Keratinocyte (primary cell): ENCODE data around the gene FAM13C. TPM values are rescaled to one million over a fixed set of nuclear protein-coding genes. Genes with fewer than 3 reads are reported as not detected.

ENCODE experiments used
- DNase-seq: peaks from one replicate; pipeline ENCODE4 v3.0.0-alpha.2; 2011; ENCODE audit warnings: low read depth, missing footprints, low spot score
- FAIRE-seq: peaks from 2 replicates; lab custom pipeline; 2011; peaks lifted over from hg19 to GRCh38; lab: Jason Lieb, UNC
- H2AFZ ChIP-seq: 2 replicates; pipeline ENCODE4 v1.6.0; 2012; ENCODE audit warnings: low read length, control low read depth, inconsistent platforms; ENCODE audit not compliant: control insufficient read depth
- H3K27ac ChIP-seq: 2 replicates; pipeline ENCODE4 v1.5.1; 2011; ENCODE audit warnings: low read length; ENCODE audit not compliant: control insufficient read depth, insufficient read depth
- H3K27me3 ChIP-seq: 3 replicates; pipeline ENCODE4 v1.6.0; 2011; ENCODE audit warnings: low read length; ENCODE audit not compliant: control insufficient read depth, insufficient read depth; ENCODE audit errors: extremely low read depth
- H3K36me3 ChIP-seq, 2 experiments: 2 replicates in 1 of 2; 3 replicates in 1 of 2; pipeline ENCODE4 v1.5.1; 2011; ENCODE audit warnings: low read length in 2 of 2, mild to moderate bottlenecking in 1 of 2; ENCODE audit not compliant: control insufficient read depth in 2 of 2, insufficient read depth in 2 of 2; ENCODE audit errors: extremely low read depth in 1 of 2
- H3K4me1 ChIP-seq: 3 replicates; pipeline ENCODE4 v1.5.1; 2011; ENCODE audit warnings: low read length; ENCODE audit not compliant: control insufficient read depth, insufficient read depth; ENCODE audit errors: extremely low read depth
- H3K4me2 ChIP-seq: 3 replicates; pipeline ENCODE4 v1.6.0; 2011; ENCODE audit warnings: low read depth, low read length; ENCODE audit not compliant: control insufficient read depth, insufficient read depth; ENCODE audit errors: extremely low read depth
- H3K4me3 ChIP-seq, 3 experiments: fragments of 200-600 bp in 1 of 3; sonication (generic) in 1 of 3; 2 replicates in 2 of 3; 3 replicates in 1 of 3; pipeline ENCODE4 v1.5.1; 2011 to 2016; ENCODE audit warnings: low read length in 3 of 3, mild to moderate bottlenecking in 3 of 3, control low read depth in 2 of 3, inconsistent platforms in 1 of 3, low read depth in 1 of 3, mixed read lengths in 1 of 3, mixed run types in 1 of 3, moderate library complexity in 1 of 3; ENCODE audit not compliant: control insufficient read depth in 2 of 3, insufficient read depth in 2 of 3; ENCODE audit errors: extremely low read depth in 1 of 3
- H3K79me2 ChIP-seq: 2 replicates; pipeline ENCODE4 v1.6.0; 2012; ENCODE audit warnings: low read length; ENCODE audit not compliant: control insufficient read depth, insufficient read depth
- H3K9ac ChIP-seq: 3 replicates; pipeline ENCODE4 v1.6.0; 2011; ENCODE audit warnings: low read length; ENCODE audit not compliant: control insufficient read depth, insufficient read depth; ENCODE audit errors: extremely low read depth
- H3K9me1 ChIP-seq: 3 replicates; pipeline ENCODE4 v1.6.0; 2011; ENCODE audit warnings: low read length; ENCODE audit not compliant: control insufficient read depth, insufficient read depth; ENCODE audit errors: extremely low read depth
- H3K9me3 ChIP-seq: 2 replicates; pipeline ENCODE4 v1.5.1; 2012; ENCODE audit warnings: low read depth, low read length; ENCODE audit not compliant: control insufficient read depth
- H4K20me1 ChIP-seq: 3 replicates; pipeline ENCODE4 v1.6.0; 2011; ENCODE audit warnings: low read length; ENCODE audit not compliant: control insufficient read depth, insufficient read depth; ENCODE audit errors: extremely low read depth
- CTCF ChIP-seq, 3 experiments: IDR thresholded peaks in 1 of 3; conservative IDR thresholded peaks in 1 of 3; optimal IDR thresholded peaks in 1 of 3; 2 replicates in 2 of 3; 3 replicates in 1 of 3; pipeline versions ENCODE3 to v1.5.1; 2011; ENCODE audit warnings: low read length in 3 of 3, mild to moderate bottlenecking in 3 of 3, moderate library complexity in 2 of 3, control low read depth in 1 of 3, inconsistent platforms in 1 of 3; ENCODE audit not compliant: insufficient read depth in 2 of 3; ENCODE audit errors: extremely low read depth in 1 of 3
- EZH2 ChIP-seq: IDR thresholded peaks from one replicate; pipeline ENCODE4 v1.6.1; 2012; ENCODE audit warnings: inconsistent platforms, mild to moderate bottlenecking, low read length, moderate library complexity
- dilution Hi-C: fragments of 300-500 bp; cut with MboI; formaldehyde crosslinking; loops from one replicate; pipeline ENCODE4 v1.7.0; 2020; ENCODE audit warnings: low sequenced_read_pairs; ENCODE audit not compliant: extremely low pct_ligation_motif_present
- polyA plus RNA-seq, 5 experiments: library from polyadenylated mRNA; depleted of rRNA in 3 of 5; stranded (reverse) in 3 of 5; stranded (forward) in 1 of 5; unstranded in 1 of 5; fragments of >200 nt; gene quantifications; 1 replicate in 1 of 5; 2 replicates in 3 of 5; 3 replicates in 1 of 5; pipeline versions ENCODE4 v1.2.1 to v1.2.3, GENCODE V29; 2011 to 2012; ENCODE audit warnings: missing spikeins in 2 of 5, low read depth in 1 of 5, low replicate concordance in 1 of 5

FAM13C gene
- polyA plus RNA-seq, 1 donor (not counting 4 experiments of a cell fraction or from before 2014, with no cell fraction given), result 0.58 TPM

- H4K20me1 ChIP-seq, result no peaks in the 10 kb centered on the region
- FAIRE-seq (no peak), DNase-seq (no peak)
- no peaks in the 10 kb centered on the region for H3K36me3 ChIP-seq
- dilution Hi-C loops, result loop anchor here (25.0 kb wide), 1 partner anchor 369 kb away; no protein-coding TSS in a partner anchor
- no peak overlapping the region for H3K9ac ChIP-seq
- H3K27me3 ChIP-seq, result no peaks in the 10 kb centered on the region
- H3K4me1 ChIP-seq, result no peaks in the 10 kb centered on the region
- H3K9me3 ChIP-seq, result no peaks in the 10 kb centered on the region
- no peak overlapping the region for H3K4me2 ChIP-seq
- no peak overlapping the region for H3K4me3 ChIP-seq
- no peak overlapping the region for H2AFZ ChIP-seq
- TF ChIP-seq EZH2, result no peak
- no peak for TF ChIP-seq CTCF (optimal IDR thresholded peaks at IDR 0.05 in 1 of 3, IDR thresholded peaks at IDR 0.05 in 1 of 3, conservative IDR thresholded peaks at IDR 0.05 in 1 of 3; ENCODE audit: extremely low read depth in 1 of 3, insufficient read depth in 2 of 3, low read length in 3 of 3)
- no peaks in the 10 kb centered on the region for H3K79me2 ChIP-seq
- H3K9me1 ChIP-seq, result no peaks in the 10 kb centered on the region
- H3K27ac ChIP-seq, result no peak overlapping the region
These were observed 118.6 kb downstream of the FAM13C start for GRCh38 chr10:59243611-59244195.

- Histone ChIP-seq H2AFZ (no peak overlapping the region), H3K4me1 (no peaks in the 10 kb centered on the region), H3K9me1 (no peaks in the 10 kb centered on the region), H3K9ac (no peak overlapping the region), H3K9me3 (no peaks in the 10 kb centered on the region), H3K4me2 (no peak overlapping the region), H3K36me3 (no peaks in the 10 kb centered on the region), H4K20me1 (no peaks in the 10 kb centered on the region), H3K27me3 (no peaks in the 10 kb centered on the region), H3K79me2 (no peaks in the 10 kb centered on the region), H3K4me3 (no peak overlapping the region), H3K27ac (no peak overlapping the region)
- dilution Hi-C loops, result loop anchor here (25.0 kb wide), 1 partner anchor 369 kb away; no protein-coding TSS in a partner anchor
- DNase-seq (no peak), FAIRE-seq (no peak)
- no peak for TF ChIP-seq CTCF (optimal IDR thresholded peaks at IDR 0.05 in 1 of 3, IDR thresholded peaks at IDR 0.05 in 1 of 3, conservative IDR thresholded peaks at IDR 0.05 in 1 of 3; ENCODE audit: extremely low read depth in 1 of 3, insufficient read depth in 2 of 3, low read length in 3 of 3)
These were observed 119.4 kb downstream of the FAM13C start for GRCh38 chr10:59242991-59243390.
